NCI-H2227 (cell line): Measurements from ENCODE around the gene TMEM38B.

Source experiments
- DNase-seq: peaks from one replicate; lab custom pipeline; 2025; ENCODE audit not compliant: unreplicated experiment; lab: John Stamatoyannopoulos, UW

The TMEM38B gene

GRCh38 chr9:105694190-105694847, at the start of gene TMEM38B:
Gene TMEM38B (plus strand): TSS chr9:105694541. CDS start chr9:105694661, 120 bp downstream.
- peak; percentile 85 for DNase-seq

DNA sequence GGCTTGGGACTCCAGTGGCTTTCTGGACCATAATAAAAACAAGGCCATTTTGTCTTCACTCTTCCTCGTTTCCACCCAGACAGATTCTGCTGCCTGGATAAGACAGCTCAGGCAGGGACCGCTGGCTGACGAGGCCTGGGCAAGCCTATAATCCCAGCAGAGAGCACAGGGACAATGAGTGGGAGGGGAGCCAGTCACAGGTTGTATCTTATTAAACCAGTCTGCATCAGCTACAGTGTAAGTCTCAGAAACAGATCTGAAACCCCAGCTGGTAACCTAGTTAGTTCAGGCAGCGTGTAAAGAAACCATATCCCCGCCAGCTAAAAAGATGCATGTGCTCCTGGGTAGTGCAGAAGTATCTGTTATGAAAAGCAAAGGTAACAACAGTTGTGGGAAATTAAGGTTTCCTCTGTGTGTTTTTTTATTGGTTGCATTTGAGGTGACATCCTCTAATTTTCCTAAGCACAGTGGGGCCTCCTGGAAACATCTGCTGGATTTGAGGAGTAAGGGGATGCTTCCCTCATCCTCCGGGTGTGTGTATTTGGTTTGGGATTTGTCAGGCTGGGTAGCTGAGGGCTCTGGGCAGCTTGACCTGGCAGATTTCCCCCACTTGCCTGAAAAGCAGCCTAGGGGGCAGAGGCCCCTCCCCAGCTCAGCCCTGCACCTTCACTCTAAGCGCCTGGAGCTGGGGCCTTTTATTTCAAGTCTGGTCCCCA, 47.3 kb upstream of the TMEM38B start:
- DNase-seq = no peak

DNA sequence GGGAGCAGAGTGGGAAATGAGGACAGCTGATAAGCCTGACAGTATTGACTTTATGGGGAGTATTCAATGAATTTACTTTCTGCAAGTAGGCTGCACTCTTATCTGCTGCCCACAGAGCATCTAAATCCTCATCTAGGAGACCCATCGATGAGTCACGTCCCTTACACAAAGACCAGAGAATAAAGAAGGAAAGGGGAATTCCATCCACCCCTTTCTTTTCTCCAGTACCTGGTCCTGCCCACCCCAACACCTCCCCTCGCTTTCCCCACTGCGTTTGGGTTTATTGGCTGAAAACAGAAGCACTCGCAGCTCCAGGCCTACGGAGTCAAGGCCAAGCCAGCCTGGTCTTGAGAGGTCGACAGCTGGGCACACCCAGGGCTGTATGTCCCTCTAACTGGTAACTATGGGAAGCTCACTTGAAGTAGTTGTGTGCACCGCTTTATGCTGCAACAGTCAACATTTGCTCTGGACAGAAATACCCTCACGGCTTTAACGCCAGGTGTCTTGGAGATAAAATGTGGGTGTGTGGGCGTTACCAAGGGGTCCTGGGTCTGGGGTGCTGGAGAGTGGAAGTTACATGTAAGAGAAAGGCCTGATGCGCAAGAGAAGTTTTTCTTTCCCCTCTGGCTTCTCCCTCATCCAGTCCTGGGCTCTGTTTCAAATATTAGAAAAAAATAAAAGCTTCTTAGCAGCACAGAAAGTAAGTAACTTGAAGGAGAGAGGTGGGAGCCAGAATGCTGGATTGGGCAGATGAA, 46.6 kb upstream of the TMEM38B start:
- no peak for DNase-seq

DNA sequence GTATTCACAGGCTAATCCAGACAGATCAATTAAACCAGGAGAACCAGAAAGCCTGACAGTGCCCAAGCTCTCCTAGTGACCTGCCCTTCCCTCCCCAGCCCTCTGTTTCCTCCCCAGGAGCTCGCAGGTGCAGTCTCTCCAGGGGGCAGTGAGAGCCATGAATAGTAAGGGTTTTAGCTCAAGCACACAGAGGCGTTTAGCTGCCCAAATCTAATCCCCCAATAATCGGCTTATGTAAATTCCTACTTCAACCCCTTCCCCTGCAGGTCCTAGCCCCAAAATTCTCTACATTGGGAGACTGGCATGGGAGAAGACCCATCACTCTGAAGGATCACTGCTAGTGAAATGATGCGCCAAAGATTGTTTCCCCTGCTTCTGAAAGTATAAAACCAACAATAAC, 42.5 kb upstream of the TMEM38B start:
- no peak for DNase-seq

DNA sequence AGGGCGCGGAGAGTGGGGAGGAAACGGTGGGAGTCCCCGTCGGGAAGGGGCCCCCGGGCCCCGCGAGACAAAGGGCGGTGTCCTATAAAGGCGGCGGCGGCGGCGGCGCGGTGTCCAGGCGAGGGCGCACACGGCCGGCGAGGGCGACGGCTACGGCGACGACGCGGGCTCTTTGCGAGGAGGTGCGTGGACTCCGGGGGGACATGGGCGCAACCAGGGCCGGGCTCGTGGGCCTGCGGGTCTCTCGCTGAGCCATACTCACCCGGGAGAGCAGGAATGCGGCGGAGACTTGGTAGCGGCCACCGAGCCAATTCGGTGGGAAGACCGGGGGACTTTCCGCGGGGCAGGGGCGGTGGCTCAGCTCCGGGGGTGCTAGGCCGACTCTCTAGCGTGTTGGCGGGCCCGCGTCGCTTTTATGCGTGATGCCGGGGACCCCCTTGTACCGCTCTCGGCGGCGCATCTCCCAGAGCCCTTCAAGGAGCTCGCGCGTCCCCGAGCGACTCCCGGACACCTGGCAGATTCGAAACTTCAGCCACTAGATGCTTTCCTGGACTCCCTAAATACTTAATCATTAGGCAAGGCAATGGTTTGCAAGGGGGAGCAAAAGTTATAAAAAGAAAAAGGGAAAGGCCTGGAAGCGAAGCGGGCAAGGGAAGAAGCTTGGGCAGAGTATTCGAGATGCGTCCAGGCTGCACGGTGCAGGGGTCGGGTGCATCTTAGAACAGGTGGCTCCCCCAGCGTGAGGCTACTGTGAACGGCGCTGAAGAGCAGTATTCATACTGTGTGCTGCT, 38.0 kb upstream of the TMEM38B start:
- peak; percentile 39 for DNase-seq

DNA sequence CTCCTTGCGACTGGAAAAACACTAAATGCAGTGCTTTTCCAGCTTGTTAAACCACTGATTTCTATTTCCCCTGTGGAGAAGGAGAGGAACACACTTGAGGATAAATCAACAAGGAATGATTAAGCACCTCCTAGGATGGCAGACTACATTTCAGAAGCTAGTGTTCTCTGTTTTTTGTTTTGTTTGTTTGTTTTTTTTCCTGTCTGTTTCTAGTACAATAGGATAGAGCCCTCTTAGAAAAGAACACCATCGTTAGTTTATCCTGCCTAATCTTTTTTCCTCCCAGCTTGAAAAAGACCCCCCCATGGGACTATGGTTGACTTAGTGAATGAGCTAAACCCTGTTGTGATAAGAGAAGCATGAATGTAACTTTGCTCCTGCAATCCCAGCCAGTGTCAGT, 36.0 kb upstream of the TMEM38B start:
- no peak for DNase-seq

DNA sequence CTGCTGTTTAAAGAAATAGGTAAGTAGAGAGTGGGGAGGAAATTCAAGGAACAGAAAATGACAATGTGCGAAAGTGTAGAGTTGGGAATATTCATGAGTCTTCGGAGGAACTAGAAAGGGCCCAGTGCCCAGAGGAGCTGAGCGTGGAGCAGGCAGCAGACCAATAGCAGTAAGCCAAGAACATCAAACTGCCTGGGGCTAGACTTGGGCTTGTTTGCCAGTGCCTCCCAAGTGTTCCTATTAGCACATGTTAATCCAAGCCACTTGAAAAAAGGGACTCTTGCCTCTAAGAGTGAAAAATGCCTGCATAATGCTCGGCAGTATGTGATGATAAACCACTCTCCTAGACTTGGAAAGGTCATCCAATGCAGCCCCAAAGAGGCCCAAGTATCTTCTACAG, 33.3 kb upstream of the TMEM38B start:
- no peak for DNase-seq

GRCh38 chr9:105662184-105663104, 31.9 kb upstream of the TMEM38B start, which contains the start of gene TAL2:
Gene TAL2 (plus strand): TSS chr9:105662457. CDS start chr9:105662497, 40 bp downstream.
- no peak for DNase-seq

- DNase-seq = no peak
Measured at GRCh38 chr9:105663914-105664313, 30.4 kb upstream of the TMEM38B start.

- DNase-seq = no peak
Measured at GRCh38 chr9:105667867-105668266, 26.5 kb upstream of the TMEM38B start.

DNA sequence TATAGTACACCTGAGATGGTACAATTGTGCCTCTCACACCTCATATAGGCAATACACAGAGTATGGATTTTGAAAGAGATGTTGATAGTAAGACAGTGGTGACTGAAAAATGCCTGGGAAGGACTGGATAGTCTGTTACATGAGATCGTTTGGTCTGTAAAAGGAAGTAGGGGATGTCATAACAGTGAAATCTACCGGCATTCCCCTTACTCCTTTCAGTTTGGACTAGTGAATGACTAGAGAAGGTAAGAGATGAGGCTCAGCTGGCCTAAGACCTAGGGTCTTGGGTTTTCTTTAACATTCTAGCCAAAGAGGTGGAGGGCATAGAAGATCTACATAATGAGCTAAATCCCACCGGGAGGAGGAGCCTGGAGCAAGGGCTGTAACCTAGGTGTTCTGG, 24.0 kb upstream of the TMEM38B start:
- no peak for DNase-seq

- no peak for DNase-seq
Measured at GRCh38 chr9:105670775-105671174, 23.6 kb upstream of the TMEM38B start.

- no peak for DNase-seq
Measured at GRCh38 chr9:105672711-105673234, 21.6 kb upstream of the TMEM38B start.

GRCh38 chr9:105673850-105674387, 20.4 kb upstream of the TMEM38B start:
- DNase-seq = no peak

- no peak for DNase-seq
Measured at GRCh38 chr9:105676351-105676923, 17.9 kb upstream of the TMEM38B start.

DNA sequence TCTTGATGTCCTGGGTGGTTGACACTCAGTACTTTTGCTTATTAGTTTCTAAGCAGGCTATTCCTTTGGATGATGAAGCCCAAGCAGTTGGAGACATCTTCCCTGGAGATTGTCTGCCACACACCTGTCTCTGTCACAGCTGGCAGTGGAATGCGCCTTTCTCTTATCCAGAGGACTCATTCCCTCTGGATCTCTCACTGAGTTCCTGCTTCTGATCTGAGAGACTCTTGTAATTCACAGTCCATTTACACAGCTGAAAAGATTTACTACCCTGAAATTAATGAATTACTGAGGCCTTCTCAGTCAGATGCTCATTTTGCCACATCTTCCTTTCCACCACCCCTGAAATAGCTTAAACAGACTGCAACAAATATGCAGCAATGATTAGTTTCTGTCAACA, 16.2 kb upstream of the TMEM38B start:
- no peak for DNase-seq

GRCh38 chr9:105678781-105679180, 15.6 kb upstream of the TMEM38B start:
- no peak for DNase-seq

DNA sequence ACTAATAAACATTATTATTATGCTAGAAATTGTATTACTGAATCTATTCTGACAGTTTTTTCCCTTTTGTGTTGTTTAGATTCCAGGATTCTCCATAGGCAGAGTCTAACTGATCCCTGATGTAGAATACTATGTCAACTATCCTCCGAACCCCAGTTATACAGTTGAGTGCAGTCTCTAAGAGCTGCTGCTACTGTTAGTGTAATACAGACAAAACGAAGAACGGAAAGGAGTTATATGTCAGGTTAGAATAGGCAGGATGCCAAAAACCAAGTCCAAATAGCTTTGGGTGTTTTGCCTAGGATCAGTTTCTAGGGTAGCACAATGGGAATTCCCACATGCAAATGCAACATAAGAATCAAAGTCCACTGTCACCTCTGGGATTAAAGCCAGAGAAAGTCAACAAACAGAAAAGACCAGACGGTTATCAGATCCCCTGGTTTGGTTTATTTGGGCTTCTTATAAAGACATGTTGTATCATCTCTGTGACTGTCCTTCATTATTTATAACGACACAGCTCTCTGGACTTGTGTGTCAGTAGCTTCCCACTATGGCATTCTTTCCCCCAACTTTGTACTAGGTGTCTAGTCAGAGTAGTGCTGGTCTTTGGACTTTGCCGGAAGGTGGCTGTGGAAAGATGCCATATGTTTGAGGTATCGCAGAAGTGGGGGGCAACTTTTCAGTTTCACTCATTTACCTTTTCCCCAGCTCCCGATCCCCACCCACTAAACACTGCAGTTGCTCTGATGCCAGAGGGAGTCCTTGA, 14.9 kb upstream of the TMEM38B start:
- no peak for DNase-seq
